Measurements from ENCODE around the gene ENOX1. TPM values are rescaled to one million over a fixed set of nuclear protein-coding genes. Genes with fewer than 3 reads are reported as not detected.

Gene ENOX1
- total RNA-seq, 1 donor from 2014 or later, result 2.0 TPM

DNA sequence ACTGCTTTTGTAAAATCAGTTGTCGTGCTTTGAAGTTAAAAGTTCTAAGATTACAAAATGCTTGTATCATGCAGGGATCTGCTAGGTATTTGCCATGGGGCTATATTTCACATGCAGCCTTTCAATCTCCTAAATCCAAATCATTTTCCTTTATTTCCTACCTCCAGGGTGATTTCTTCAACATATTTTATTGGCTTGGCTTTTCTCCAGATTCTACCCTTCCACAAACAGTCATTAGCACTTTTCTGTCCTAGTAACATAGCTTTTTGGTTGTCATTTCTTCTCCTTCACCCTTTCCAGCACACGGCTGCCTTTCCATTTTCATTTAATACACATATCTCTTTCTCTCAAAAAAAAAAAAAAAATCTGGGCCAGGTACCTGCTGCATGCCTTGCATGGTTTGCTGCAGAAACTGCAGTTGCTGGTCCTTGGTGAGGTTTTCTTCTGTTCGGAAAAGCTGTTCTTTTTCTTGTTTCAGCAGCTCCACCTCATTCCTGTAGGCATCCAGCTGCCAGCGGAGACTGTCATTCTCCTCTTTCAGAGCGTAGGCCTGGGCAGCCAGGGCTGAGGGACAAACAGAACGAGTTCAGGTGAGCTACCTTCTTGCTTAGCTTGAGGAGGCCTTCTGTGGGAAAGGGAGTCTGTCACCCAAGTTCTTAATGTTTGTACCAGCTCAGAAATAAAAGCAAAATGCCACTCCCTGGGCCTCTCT is 488.6 kb downstream of the ENOX1 start:
- Mint-ChIP-seq H3K27me3 (ENCODE audit: low read depth) (no peaks in the 10 kb centered on the region), H3K4me1 (ENCODE audit: low read depth) (peaks cover 54% of the 10 kb centered on the region), H3K27ac (ENCODE audit: unreplicated experiment) (no peak overlapping the region), H3K36me3 (ENCODE audit: low read depth) (no peaks in the 10 kb centered on the region), H3K4me3 (ENCODE audit: unreplicated experiment) (no peak overlapping the region), H3K9me3 (ENCODE audit: low read depth) (no peaks in the 10 kb centered on the region)
- TF ChIP-seq, protein P1, sequence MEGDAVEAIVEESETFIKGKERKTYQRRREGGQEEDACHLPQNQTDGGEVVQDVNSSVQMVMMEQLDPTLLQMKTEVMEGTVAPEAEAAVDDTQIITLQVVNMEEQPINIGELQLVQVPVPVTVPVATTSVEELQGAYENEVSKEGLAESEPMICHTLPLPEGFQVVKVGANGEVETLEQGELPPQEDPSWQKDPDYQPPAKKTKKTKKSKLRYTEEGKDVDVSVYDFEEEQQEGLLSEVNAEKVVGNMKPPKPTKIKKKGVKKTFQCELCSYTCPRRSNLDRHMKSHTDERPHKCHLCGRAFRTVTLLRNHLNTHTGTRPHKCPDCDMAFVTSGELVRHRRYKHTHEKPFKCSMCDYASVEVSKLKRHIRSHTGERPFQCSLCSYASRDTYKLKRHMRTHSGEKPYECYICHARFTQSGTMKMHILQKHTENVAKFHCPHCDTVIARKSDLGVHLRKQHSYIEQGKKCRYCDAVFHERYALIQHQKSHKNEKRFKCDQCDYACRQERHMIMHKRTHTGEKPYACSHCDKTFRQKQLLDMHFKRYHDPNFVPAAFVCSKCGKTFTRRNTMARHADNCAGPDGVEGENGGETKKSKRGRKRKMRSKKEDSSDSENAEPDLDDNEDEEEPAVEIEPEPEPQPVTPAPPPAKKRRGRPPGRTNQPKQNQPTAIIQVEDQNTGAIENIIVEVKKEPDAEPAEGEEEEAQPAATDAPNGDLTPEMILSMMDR (IDR thresholded peaks at IDR 0.05), result no peak
- no peak for DNase-seq (ENCODE audit: low spot score)

DNA sequence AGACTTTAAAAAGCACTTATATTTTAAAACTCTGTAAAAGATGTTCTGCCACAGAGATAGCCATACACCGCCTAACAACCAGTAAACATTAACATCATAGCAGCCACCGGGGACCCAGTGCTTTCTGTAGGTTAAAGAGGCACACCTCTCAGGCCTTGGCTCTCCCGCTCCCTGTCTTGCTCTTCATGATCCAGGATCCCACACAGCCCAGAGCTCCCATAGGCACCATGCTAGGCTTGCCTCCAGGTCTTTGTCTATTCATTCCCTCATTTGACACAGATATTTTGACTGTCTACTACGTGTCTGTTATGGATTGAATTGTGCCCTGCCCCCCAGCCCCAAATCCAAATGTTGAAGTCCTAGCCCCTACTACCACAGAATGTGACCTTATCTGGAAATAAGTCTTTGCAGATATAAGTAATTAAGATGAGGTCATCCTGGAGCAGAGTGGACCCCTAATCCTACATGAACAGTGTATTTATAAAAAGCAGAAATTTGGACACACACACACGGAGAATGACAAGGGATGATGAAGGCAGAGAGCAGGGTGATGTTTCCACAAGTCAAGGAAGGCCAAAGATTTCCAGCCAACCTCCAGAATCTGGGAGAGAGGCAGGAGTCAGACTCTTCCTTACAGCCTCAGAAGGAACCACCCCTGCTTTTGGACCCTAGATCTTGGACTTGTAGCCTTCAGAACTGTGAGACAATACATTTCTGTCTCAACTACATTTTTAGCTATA is 490.8 kb downstream of the ENOX1 start:
- Mint-ChIP-seq H3K27ac (ENCODE audit: unreplicated experiment) (no peak overlapping the region), H3K9me3 (ENCODE audit: low read depth) (no peaks in the 10 kb centered on the region), H3K27me3 (ENCODE audit: low read depth) (no peaks in the 10 kb centered on the region), H3K36me3 (ENCODE audit: low read depth) (no peaks in the 10 kb centered on the region), H3K4me3 (ENCODE audit: unreplicated experiment) (no peak overlapping the region), H3K4me1 (ENCODE audit: low read depth) (peaks cover 34% of the 10 kb centered on the region)
- no peak for DNase-seq (ENCODE audit: low spot score)
- TF ChIP-seq, protein P1 (IDR thresholded peaks at IDR 0.05), result no peak

DNA sequence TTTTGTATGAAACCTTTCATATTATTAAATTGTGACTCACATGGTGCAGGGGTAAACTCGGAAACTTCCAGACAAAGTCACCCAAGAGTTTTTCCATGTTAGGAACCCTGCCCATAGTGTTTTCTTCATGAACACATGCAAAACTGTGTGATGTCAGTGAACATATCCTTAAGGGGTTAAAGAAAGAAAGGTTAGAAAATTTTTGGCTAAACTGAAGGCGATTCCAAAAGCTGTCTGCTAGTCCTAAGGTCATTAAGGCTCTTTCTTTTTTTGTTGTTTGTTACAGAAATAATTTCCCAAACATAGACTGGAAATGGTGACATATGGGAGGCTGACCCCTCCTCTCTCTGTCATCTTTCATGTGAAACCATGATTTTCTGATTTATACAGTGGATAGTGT is 491.5 kb downstream of the ENOX1 start:
- Mint-ChIP-seq H3K36me3 (ENCODE audit: low read depth) (no peaks in the 10 kb centered on the region), H3K4me1 (ENCODE audit: low read depth) (peaks cover 27% of the 10 kb centered on the region), H3K9me3 (ENCODE audit: low read depth) (no peaks in the 10 kb centered on the region), H3K27me3 (ENCODE audit: low read depth) (no peaks in the 10 kb centered on the region), H3K4me3 (ENCODE audit: unreplicated experiment) (no peak overlapping the region), H3K27ac (ENCODE audit: unreplicated experiment) (no peak overlapping the region)
- TF ChIP-seq, protein P1 (IDR thresholded peaks at IDR 0.05), result no peak
- DNase-seq (ENCODE audit: low spot score), result no peak

DNA sequence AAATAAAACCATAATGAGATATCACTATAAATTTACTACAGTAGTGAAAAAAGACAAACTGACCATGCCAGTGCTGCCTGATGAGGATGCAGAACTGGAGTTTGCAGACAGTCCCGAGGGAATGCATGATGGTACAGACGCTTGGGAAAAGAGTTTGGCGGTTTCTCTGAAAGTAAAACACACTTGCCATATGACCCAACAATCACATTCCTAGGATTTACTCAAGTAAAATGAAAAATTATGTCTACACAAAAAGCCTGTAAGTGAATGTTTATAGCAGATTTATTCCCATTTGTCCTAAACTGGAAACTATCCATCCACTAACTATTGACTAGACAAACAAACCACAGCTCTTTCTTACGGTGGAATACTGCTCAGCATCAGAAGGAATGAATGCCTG is 492.4 kb downstream of the ENOX1 start:
- Mint-ChIP-seq H3K4me3 (ENCODE audit: unreplicated experiment) (no peak overlapping the region), H3K9me3 (ENCODE audit: low read depth) (no peaks in the 10 kb centered on the region), H3K27me3 (ENCODE audit: low read depth) (no peaks in the 10 kb centered on the region), H3K27ac (ENCODE audit: unreplicated experiment) (no peak overlapping the region), H3K4me1 (ENCODE audit: low read depth) (peaks cover 23% of the 10 kb centered on the region), H3K36me3 (ENCODE audit: low read depth) (no peaks in the 10 kb centered on the region)
- TF ChIP-seq, protein P1 (IDR thresholded peaks at IDR 0.05), result no peak
- DNase-seq (ENCODE audit: low spot score), result no peak

DNA sequence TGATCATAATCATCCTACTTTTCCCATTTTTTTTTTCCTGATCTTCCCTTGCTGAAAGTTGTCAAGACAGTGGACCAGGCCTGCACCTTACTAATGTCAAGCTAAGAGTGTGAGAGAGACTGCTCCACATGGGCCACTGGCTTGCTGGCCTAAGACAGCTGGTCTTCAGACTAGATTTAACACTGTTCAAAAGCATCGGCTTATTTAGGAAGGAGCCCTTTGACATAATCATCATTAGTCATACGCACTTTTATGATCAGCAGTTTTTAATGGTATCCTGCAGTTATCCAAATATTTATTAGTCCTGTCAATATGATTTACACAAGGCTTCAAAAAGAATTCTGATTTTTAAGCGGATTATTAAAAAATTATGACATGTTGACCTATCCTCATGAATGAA is 492.8 kb downstream of the ENOX1 start:
- Mint-ChIP-seq H3K9me3 (ENCODE audit: low read depth) (no peaks in the 10 kb centered on the region), H3K4me1 (ENCODE audit: low read depth) (peaks cover 20% of the 10 kb centered on the region), H3K27ac (ENCODE audit: unreplicated experiment) (no peak overlapping the region), H3K4me3 (ENCODE audit: unreplicated experiment) (no peak overlapping the region), H3K36me3 (ENCODE audit: low read depth) (no peaks in the 10 kb centered on the region), H3K27me3 (ENCODE audit: low read depth) (no peaks in the 10 kb centered on the region)
- no peak for DNase-seq (ENCODE audit: low spot score)
- TF ChIP-seq, protein P1 (IDR thresholded peaks at IDR 0.05), result no peak
